Transverse colon (tissue), 4 donors: ENCODE data around the gene CDKAL1. TPM values are rescaled to one million over a fixed set of nuclear protein-coding genes. Genes with fewer than 3 reads are reported as not detected.

Experiments used
- DNase-seq: peaks from one replicate; pipeline ENCODE4 v3.0.0-alpha.2; 2019
- H3K27ac ChIP-seq, 4 donors: fragments of 200-600 bp; sonication (generic); 2 replicates each; pipeline ENCODE4 v1.5.1; 2016 to 2018; ENCODE audit warnings: inconsistent platforms in 4 of 4
- H3K27me3 ChIP-seq: fragments of 200-600 bp; sonication (generic); 2 replicates; pipeline ENCODE4 v1.5.1; 2017; ENCODE audit warnings: inconsistent platforms
- H3K36me3 ChIP-seq, 4 donors: fragments of 200-600 bp; sonication (generic); 2 replicates each; pipeline ENCODE4 v1.5.1; 2017 to 2019; ENCODE audit warnings: inconsistent platforms in 4 of 4
- H3K4me1 ChIP-seq, 4 donors: fragments of 200-600 bp; sonication (generic); 2 replicates each; pipeline ENCODE4 v1.5.1; 2017 to 2020; ENCODE audit warnings: inconsistent platforms in 4 of 4
- H3K4me3 ChIP-seq, 4 donors: fragments of 200-600 bp; sonication (generic); 1 replicate in 1 of 4; 2 replicates in 3 of 4; pipeline versions ENCODE4 v1.5.1 to v1.6.1; 2017 to 2019; ENCODE audit warnings: inconsistent platforms in 4 of 4
- H3K9me3 ChIP-seq, 2 donors: fragments of 200-600 bp; sonication (generic); 2 replicates each; pipeline ENCODE4 v1.5.1; 2017 to 2019; ENCODE audit warnings: inconsistent platforms in 2 of 2
- CTCF ChIP-seq, 5 experiments: fragments of 200-600 bp in 3 of 5; fragments of 450-650 bp in 2 of 5; sonication (generic) in 3 of 5; IDR thresholded peaks; 1 replicate in 2 of 5; 2 replicates in 3 of 5; pipeline ENCODE4 v1.5.1; 2016 to 2017; ENCODE audit warnings: antibody characterized with exemption in 5 of 5, inconsistent platforms in 3 of 5, mild to moderate bottlenecking in 2 of 5, moderate library complexity in 1 of 5
- EP300 ChIP-seq: sonication (generic); formaldehyde crosslinking; IDR thresholded peaks from one replicate; pipeline ENCODE4 v1.6.1; 2017; ENCODE audit warnings: antibody characterized with exemption, low read depth
- POLR2A ChIP-seq: fragments of 450-650 bp; IDR thresholded peaks from one replicate; pipeline ENCODE4 v1.6.1; 2016; ENCODE audit warnings: antibody characterized with exemption, mild to moderate bottlenecking, moderate library complexity
- POLR2AphosphoS5 ChIP-seq, 3 donors: sonication (generic); formaldehyde crosslinking; IDR thresholded peaks; one replicate each; pipeline ENCODE4 v1.6.1; 2016; ENCODE audit warnings: antibody characterized with exemption in 3 of 3
- WGBS, 2 donors: methylation state at CpG; one replicate each; pipeline ENCODE4 v1.1.5; 2018; ENCODE audit warnings: low coverage in 1 of 2; 5-methylcytosine and 5-hydroxymethylcytosine counted together
- in situ Hi-C, 4 donors: fragments of 200-750 bp; cut with MboI; loops; one replicate each; pipeline versions ENCODE4 v1.15.0 to v1.15.1; 2017; ENCODE audit warnings: low sequenced_read_pairs in 3 of 4, low pct_ligation_motif_present in 1 of 4, low pct_unique_long_range_greater_than_20kb in 1 of 4
- intact Hi-C: fragments of 100-400 bp; cut with DNase I; formaldehyde crosslinking; loops from one replicate; pipeline ENCODE4 v1.15.1; 2023; ENCODE audit warnings: low total_unique reads
- total RNA-seq, 4 donors: library from RNA; depleted of rRNA; stranded (reverse); fragments of >200 nt; gene quantifications; one replicate each; pipeline ENCODE4 v1.1.0, GENCODE V29; 2016

CDKAL1 gene
- total RNA-seq, 4 donors from 2014 or later, result 4.8 to 21.7 (median 12.5) TPM

- TF ChIP-seq POLR2A, result no peak
- in situ Hi-C loops, result no loop called here
- no peak overlapping the region for H3K27ac ChIP-seq
- H3K4me3 ChIP-seq, result no peak overlapping the region
- DNase-seq, result no peak
- H3K9me3 ChIP-seq, result no peaks in the 10 kb centered on the region
- 89 to 96% methylated on average over 2 of the region's 2 CpGs for WGBS, 2 donors
- no peaks in the 10 kb centered on the region for H3K4me1 ChIP-seq
- H3K36me3 ChIP-seq, result no peaks in the 10 kb centered on the region
- H3K27me3 ChIP-seq, result no peaks in the 10 kb centered on the region
- intact Hi-C loops, result no loop called here
Observed at GRCh38 chr6:20840675-20841074, 306.4 kb downstream of the CDKAL1 start.

- H3K36me3 ChIP-seq, result no peaks in the 10 kb centered on the region
- no peak for DNase-seq
- H3K4me3 ChIP-seq, result no peak overlapping the region
- in situ Hi-C loops (no loop called here), intact Hi-C loops (no loop called here)
- H3K9me3 ChIP-seq, result no peaks in the 10 kb centered on the region
- no peak for TF ChIP-seq CTCF (IDR thresholded peaks at IDR 0.05)
- TF ChIP-seq EP300, result no peak
- TF ChIP-seq POLR2AphosphoS5 (IDR thresholded peaks at IDR 0.05), result no peak
- no peak for TF ChIP-seq POLR2A
- no peak overlapping the region for H3K27ac ChIP-seq
- peaks cover 0 to 5% (median 0%) of the 10 kb centered on the region in 4 donors for H3K4me1 ChIP-seq
- H3K27me3 ChIP-seq, result no peaks in the 10 kb centered on the region
Observed at GRCh38 chr6:20841806-20842205, 307.5 kb downstream of the CDKAL1 start.

- Histone ChIP-seq H3K27ac (no peak overlapping the region), H3K36me3 (no peaks in the 10 kb centered on the region), H3K4me3 (no peak overlapping the region), H3K9me3 (no peaks in the 10 kb centered on the region), H3K27me3 (no peaks in the 10 kb centered on the region), H3K4me1 (peaks cover 0 to 14% (median 0%) of the 10 kb centered on the region in 4 donors)
- TF ChIP-seq POLR2A (no peak), CTCF (IDR thresholded peaks at IDR 0.05) (no peak), POLR2AphosphoS5 (IDR thresholded peaks at IDR 0.05) (no peak), EP300 (no peak)
- DNase-seq, result no peak
- in situ Hi-C loops, result no loop called here
- intact Hi-C loops, result no loop called here
Observed at GRCh38 chr6:20845592-20845991, 311.3 kb downstream of the CDKAL1 start.

GRCh38 chr6:20846602-20847028 lies 312.4 kb downstream of the CDKAL1 start:
- in situ Hi-C loops, result no loop called here
- intact Hi-C loops, result no loop called here
- Histone ChIP-seq H3K9me3 (no peaks in the 10 kb centered on the region), H3K27ac (no peak overlapping the region), H3K4me3 (no peak overlapping the region), H3K27me3 (no peaks in the 10 kb centered on the region), H3K36me3 (no peaks in the 10 kb centered on the region), H3K4me1 (peaks cover 0 to 14% (median 0%) of the 10 kb centered on the region in 4 donors)
- WGBS, 2 donors, result 0 to 19% methylated on average over 1 of the region's 1 CpG
- no peak for DNase-seq
- TF ChIP-seq CTCF (IDR thresholded peaks at IDR 0.05) (no peak), POLR2A (no peak), EP300 (no peak), POLR2AphosphoS5 (IDR thresholded peaks at IDR 0.05) (no peak)

GRCh38 chr6:20847904-20848303 lies 313.6 kb downstream of the CDKAL1 start:
- WGBS, 2 donors, result 66 to 100% methylated on average over 1 to 3 of the region's 3 CpGs
- Histone ChIP-seq H3K4me3 (no peak overlapping the region), H3K27me3 (no peaks in the 10 kb centered on the region), H3K4me1 (peaks cover 0 to 14% (median 0%) of the 10 kb centered on the region in 4 donors), H3K27ac (no peak overlapping the region), H3K9me3 (no peaks in the 10 kb centered on the region), H3K36me3 (no peaks in the 10 kb centered on the region)
- intact Hi-C loops, result no loop called here
- no peak for TF ChIP-seq POLR2A
- no peak for TF ChIP-seq CTCF (IDR thresholded peaks at IDR 0.05)
- TF ChIP-seq EP300, result no peak
- no peak for TF ChIP-seq POLR2AphosphoS5 (IDR thresholded peaks at IDR 0.05)
- no peak for DNase-seq
- in situ Hi-C loops, result no loop called here
